Measurements from ENCODE around the gene PIEZO2.

Gene PIEZO2

GRCh38 chr18:10971717-10972116, 177.7 kb downstream of the PIEZO2 start:
- Histone ChIP-seq H3K9me2 (replicated peaks; ENCODE audit: control insufficient read depth, low read length) (no peaks in the 10 kb centered on the region), H3K4me3 (ENCODE audit: low read length) (no peak overlapping the region), H3K79me2 (ENCODE audit: control insufficient read depth, low read length) (no peaks in the 10 kb centered on the region), H3K27ac (ENCODE audit: low read depth, low read length) (no peak overlapping the region), H3K4me2 (ENCODE audit: low read length) (no peak overlapping the region), H3K4me1 (ENCODE audit: control insufficient read depth, low read length) (no peaks in the 10 kb centered on the region), H4K20me1 (ENCODE audit: control insufficient read depth, insufficient read depth, low read depth, low read length) (no peaks in the 10 kb centered on the region), H3K27me3 (ENCODE audit: control insufficient read depth, low read length) (no peaks in the 10 kb centered on the region), H3K36me3 (ENCODE audit: control insufficient read depth, low read length) (no peaks in the 10 kb centered on the region), H3F3A (ENCODE audit: control insufficient read depth, insufficient read depth) (no peaks in the 10 kb centered on the region), H3K9me3 (ENCODE audit: control insufficient read depth, insufficient read depth, low read length) (no peaks in the 10 kb centered on the region)
- TF ChIP-seq, protein P1, sequence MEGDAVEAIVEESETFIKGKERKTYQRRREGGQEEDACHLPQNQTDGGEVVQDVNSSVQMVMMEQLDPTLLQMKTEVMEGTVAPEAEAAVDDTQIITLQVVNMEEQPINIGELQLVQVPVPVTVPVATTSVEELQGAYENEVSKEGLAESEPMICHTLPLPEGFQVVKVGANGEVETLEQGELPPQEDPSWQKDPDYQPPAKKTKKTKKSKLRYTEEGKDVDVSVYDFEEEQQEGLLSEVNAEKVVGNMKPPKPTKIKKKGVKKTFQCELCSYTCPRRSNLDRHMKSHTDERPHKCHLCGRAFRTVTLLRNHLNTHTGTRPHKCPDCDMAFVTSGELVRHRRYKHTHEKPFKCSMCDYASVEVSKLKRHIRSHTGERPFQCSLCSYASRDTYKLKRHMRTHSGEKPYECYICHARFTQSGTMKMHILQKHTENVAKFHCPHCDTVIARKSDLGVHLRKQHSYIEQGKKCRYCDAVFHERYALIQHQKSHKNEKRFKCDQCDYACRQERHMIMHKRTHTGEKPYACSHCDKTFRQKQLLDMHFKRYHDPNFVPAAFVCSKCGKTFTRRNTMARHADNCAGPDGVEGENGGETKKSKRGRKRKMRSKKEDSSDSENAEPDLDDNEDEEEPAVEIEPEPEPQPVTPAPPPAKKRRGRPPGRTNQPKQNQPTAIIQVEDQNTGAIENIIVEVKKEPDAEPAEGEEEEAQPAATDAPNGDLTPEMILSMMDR (IDR thresholded peaks at IDR 0.05; ENCODE audit: low read depth, low read length, poor library complexity, severe bottlenecking) = no peak
- no peak for TF ChIP-seq EZH2phosphoT487 (IDR thresholded peaks at IDR 0.05; ENCODE audit: borderline replicate concordance, low read length)

DNA sequence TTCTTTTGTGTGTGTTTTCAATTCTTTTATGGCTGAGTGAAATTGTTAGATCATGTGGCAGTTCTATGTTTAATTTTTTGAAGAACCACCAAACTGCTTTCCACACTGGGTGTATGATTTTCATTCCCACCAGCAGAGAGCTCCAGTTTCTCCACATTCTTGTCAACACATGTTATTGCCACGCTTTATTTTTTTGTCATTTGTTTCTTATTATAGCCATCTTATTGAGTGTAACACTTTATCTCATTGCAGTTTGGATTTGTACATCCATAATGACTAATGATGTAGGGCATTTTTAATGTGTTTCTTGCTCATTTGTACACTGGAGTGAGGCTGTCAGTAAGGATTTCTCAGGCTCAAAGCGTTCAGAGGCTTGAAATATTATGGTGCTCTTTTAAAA, 184.2 kb downstream of the PIEZO2 start:
- H3K9me2 ChIP-seq (replicated peaks; ENCODE audit: control insufficient read depth, low read length) = no peaks in the 10 kb centered on the region
- TF ChIP-seq, protein P1 (IDR thresholded peaks at IDR 0.05; ENCODE audit: low read depth, low read length, poor library complexity, severe bottlenecking) = no peak
- no peak for TF ChIP-seq EZH2phosphoT487 (IDR thresholded peaks at IDR 0.05; ENCODE audit: borderline replicate concordance, low read length)

GRCh38 chr18:10953672-10954071, 195.7 kb downstream of the PIEZO2 start:
- no peaks in the 10 kb centered on the region for H3K36me3 ChIP-seq (ENCODE audit: control insufficient read depth, low read length)
- no peak for TF ChIP-seq EZH2phosphoT487 (IDR thresholded peaks at IDR 0.05; ENCODE audit: borderline replicate concordance, low read length)
- TF ChIP-seq, protein P1 (IDR thresholded peaks at IDR 0.05; ENCODE audit: low read depth, low read length, poor library complexity, severe bottlenecking) = no peak
- H3K27ac ChIP-seq (ENCODE audit: low read depth, low read length) = no peak overlapping the region
- H3K9me3 ChIP-seq (ENCODE audit: control insufficient read depth, insufficient read depth, low read length) = no peaks in the 10 kb centered on the region
- no peaks in the 10 kb centered on the region for H3K79me2 ChIP-seq (ENCODE audit: control insufficient read depth, low read length)
- no peaks in the 10 kb centered on the region for H3F3A ChIP-seq (ENCODE audit: control insufficient read depth, insufficient read depth)
- no peaks in the 10 kb centered on the region for H3K4me1 ChIP-seq (ENCODE audit: control insufficient read depth, low read length)
- H3K4me3 ChIP-seq (ENCODE audit: low read length) = no peak overlapping the region
- no peaks in the 10 kb centered on the region for H3K9me2 ChIP-seq (replicated peaks; ENCODE audit: control insufficient read depth, low read length)
- H3K27me3 ChIP-seq (ENCODE audit: control insufficient read depth, low read length) = no peaks in the 10 kb centered on the region
- no peaks in the 10 kb centered on the region for H4K20me1 ChIP-seq (ENCODE audit: control insufficient read depth, insufficient read depth, low read depth, low read length)
- H3K4me2 ChIP-seq (ENCODE audit: low read length) = no peak overlapping the region

More for the DNA sequence above, 184.2 kb downstream of the PIEZO2 start:
- Histone ChIP-seq H3K4me3 (ENCODE audit: low read length) (no peak overlapping the region), H3K9me3 (ENCODE audit: control insufficient read depth, insufficient read depth, low read length) (no peaks in the 10 kb centered on the region), H3F3A (ENCODE audit: control insufficient read depth, insufficient read depth) (no peaks in the 10 kb centered on the region), H3K4me2 (ENCODE audit: low read length) (no peak overlapping the region), H4K20me1 (ENCODE audit: control insufficient read depth, insufficient read depth, low read depth, low read length) (no peaks in the 10 kb centered on the region), H3K36me3 (ENCODE audit: control insufficient read depth, low read length) (no peaks in the 10 kb centered on the region), H3K27me3 (ENCODE audit: control insufficient read depth, low read length) (no peaks in the 10 kb centered on the region), H3K27ac (ENCODE audit: low read depth, low read length) (no peak overlapping the region), H3K79me2 (ENCODE audit: control insufficient read depth, low read length) (no peaks in the 10 kb centered on the region), H3K4me1 (ENCODE audit: control insufficient read depth, low read length) (no peaks in the 10 kb centered on the region)

Measured in DOHH2 (cell line).